WTC11 (cell line): ENCODE data around the gene ALG8. TPM values are rescaled to one million over a fixed set of nuclear protein-coding genes. Genes with fewer than 3 reads are reported as not detected.

Source experiments
- ATAC-seq: fragments of 200-7000 bp; cut with Tn5 transposase; 2 replicates; pipeline ENCODE4 v1.10.0; 2021; ENCODE audit warnings: mild to moderate bottlenecking, moderate library complexity
- CTCF ChIA-PET: fragments of 300-600 bp; sonication (Branson Sonifier 250); formaldehyde crosslinking; loops from one replicate; lab custom pipeline; 2021; ENCODE audit warnings: antibody characterized with exemption; lab: Charles Lee
- POLR2A ChIA-PET: fragments of 350-600 bp; sonication (Branson Sonifier 250); formaldehyde crosslinking; loops from one replicate; lab custom pipeline; 2021; ENCODE audit warnings: antibody characterized with exemption; lab: Charles Lee
- DNase-seq: peaks from one replicate; pipeline ENCODE4 v3.0.0; 2021; ENCODE audit warnings: low spot score
- H3K27ac Mint-ChIP-seq: 2 replicates; pipeline ENCODE4 v1.8.0; 2021; ENCODE audit warnings: mixed read lengths
- H3K27me3 Mint-ChIP-seq: 2 replicates; pipeline ENCODE4 v1.8.0; 2021; ENCODE audit warnings: low read depth, mild to moderate bottlenecking, moderate library complexity, mixed read lengths
- H3K36me3 Mint-ChIP-seq: 2 replicates; pipeline ENCODE4 v1.8.0; 2021; ENCODE audit warnings: mixed read lengths
- H3K4me1 Mint-ChIP-seq: 2 replicates; pipeline ENCODE4 v1.8.0; 2022; ENCODE audit warnings: mixed read lengths
- H3K4me3 Mint-ChIP-seq: 2 replicates; pipeline ENCODE4 v1.8.0; 2021; ENCODE audit warnings: mild to moderate bottlenecking, moderate library complexity, mixed read lengths
- H3K9me3 Mint-ChIP-seq: 2 replicates; pipeline ENCODE4 v1.8.0; 2021; ENCODE audit warnings: mixed read lengths
- CTCF ChIP-seq: fragments of 200-600 bp; IDR thresholded peaks from 2 replicates; pipeline ENCODE4 v1.8.0; 2022; ENCODE audit warnings: antibody characterized with exemption
- E2F4 ChIP-seq: sonication (generic); formaldehyde crosslinking; IDR thresholded peaks from 2 replicates; pipeline ENCODE4 v1.8.1; 2022; ENCODE audit warnings: low read depth, mild to moderate bottlenecking, moderate library complexity, missing genetic modification reagents, borderline replicate concordance
- ETV6 ChIP-seq: sonication (generic); formaldehyde crosslinking; IDR thresholded peaks from 2 replicates; pipeline ENCODE4 v1.8.1; 2022; ENCODE audit warnings: mild to moderate bottlenecking, missing genetic modification reagents
- FOXP1 ChIP-seq: sonication (generic); formaldehyde crosslinking; IDR thresholded peaks from 2 replicates; pipeline ENCODE4 v1.8.0; 2022; ENCODE audit warnings: missing genetic modification reagents, mild to moderate bottlenecking, moderate library complexity, borderline replicate concordance
- GTF2I ChIP-seq: fragments of 250-450 bp; sonication (Bioruptor Pico); conservative IDR thresholded peaks from 2 replicates; pipeline ENCODE4 v1.4.0; 2021; ENCODE audit warnings: mild to moderate bottlenecking
- HMGA2 ChIP-seq: fragments of 250-450 bp; sonication (Bioruptor Pico); IDR thresholded peaks from 2 replicates; pipeline ENCODE4 v1.4.0; 2021; ENCODE audit warnings: mild to moderate bottlenecking, moderate library complexity
- RORB ChIP-seq: fragments of 250-450 bp; sonication (Bioruptor Pico); IDR thresholded peaks from 2 replicates; pipeline ENCODE4 v1.9.0; 2021; ENCODE audit warnings: mild to moderate bottlenecking
- SMAD3 ChIP-seq: sonication (generic); formaldehyde crosslinking; IDR thresholded peaks from 2 replicates; pipeline ENCODE4 v1.8.0; 2022; ENCODE audit warnings: missing genetic modification reagents, mild to moderate bottlenecking, borderline replicate concordance
- USF2 ChIP-seq: sonication (generic); formaldehyde crosslinking; IDR thresholded peaks from 2 replicates; pipeline ENCODE4 v1.8.1; 2023; ENCODE audit warnings: mild to moderate bottlenecking, missing genetic modification reagents, moderate library complexity
- ZNF425 ChIP-seq: fragments of 250-450 bp; sonication (Bioruptor Pico); conservative IDR thresholded peaks from 2 replicates; pipeline ENCODE4 v1.9.0; 2021; ENCODE audit warnings: mild to moderate bottlenecking
- total RNA-seq: library from RNA; stranded (reverse); gene quantifications from 3 replicates; pipeline ENCODE4 v1.2.3, GENCODE V29; 2021
- TF ChIP-seq, protein P1 (sequence below): fragments of 250-450 bp; sonication (Bioruptor Pico); IDR thresholded peaks from 2 replicates; pipeline ENCODE4 v1.9.0; 2021; ENCODE audit warnings: mild to moderate bottlenecking
- TF ChIP-seq, protein P2 (sequence below): fragments of 250-450 bp; sonication (Bioruptor Pico); IDR thresholded peaks from 2 replicates; pipeline ENCODE4 v1.9.0; 2021; ENCODE audit warnings: mild to moderate bottlenecking, borderline replicate concordance

ALG8 gene
- total RNA-seq, 1 experiment from 2014 or later: 63.8 TPM

DNA sequence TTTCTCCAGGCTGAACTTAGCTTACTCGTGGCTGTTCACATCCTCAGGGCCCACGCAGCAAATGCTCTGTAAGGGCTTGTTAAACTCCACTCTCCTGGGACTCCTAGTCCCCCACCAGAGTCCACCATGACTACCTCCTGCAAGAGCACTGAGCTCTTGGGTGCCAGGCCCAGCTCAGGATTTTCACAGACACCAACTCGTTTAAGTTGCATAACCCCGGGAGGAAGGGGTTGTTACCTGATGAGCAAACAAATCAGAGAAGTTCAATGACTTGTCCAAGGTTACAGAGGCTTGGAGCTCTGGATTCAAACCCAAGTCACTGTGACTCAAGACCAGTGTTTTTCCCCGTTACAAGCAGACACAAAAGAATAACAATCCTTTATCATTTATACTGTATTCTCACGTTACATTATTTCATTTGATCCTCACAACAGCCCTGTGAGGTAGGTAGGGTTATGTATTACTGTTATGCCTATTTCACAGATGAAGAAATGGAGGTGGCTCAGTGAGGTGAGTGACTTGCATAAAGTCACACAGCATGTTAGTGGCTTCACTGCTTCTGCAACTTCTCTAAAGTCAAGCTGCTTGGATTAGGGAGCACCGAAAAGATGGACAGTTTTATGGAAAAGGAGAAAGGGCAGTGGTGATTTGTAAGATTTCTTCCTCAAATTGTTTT lies 31.6 kb upstream of the ALG8 start (continued):
- TF ChIP-seq, protein P1, sequence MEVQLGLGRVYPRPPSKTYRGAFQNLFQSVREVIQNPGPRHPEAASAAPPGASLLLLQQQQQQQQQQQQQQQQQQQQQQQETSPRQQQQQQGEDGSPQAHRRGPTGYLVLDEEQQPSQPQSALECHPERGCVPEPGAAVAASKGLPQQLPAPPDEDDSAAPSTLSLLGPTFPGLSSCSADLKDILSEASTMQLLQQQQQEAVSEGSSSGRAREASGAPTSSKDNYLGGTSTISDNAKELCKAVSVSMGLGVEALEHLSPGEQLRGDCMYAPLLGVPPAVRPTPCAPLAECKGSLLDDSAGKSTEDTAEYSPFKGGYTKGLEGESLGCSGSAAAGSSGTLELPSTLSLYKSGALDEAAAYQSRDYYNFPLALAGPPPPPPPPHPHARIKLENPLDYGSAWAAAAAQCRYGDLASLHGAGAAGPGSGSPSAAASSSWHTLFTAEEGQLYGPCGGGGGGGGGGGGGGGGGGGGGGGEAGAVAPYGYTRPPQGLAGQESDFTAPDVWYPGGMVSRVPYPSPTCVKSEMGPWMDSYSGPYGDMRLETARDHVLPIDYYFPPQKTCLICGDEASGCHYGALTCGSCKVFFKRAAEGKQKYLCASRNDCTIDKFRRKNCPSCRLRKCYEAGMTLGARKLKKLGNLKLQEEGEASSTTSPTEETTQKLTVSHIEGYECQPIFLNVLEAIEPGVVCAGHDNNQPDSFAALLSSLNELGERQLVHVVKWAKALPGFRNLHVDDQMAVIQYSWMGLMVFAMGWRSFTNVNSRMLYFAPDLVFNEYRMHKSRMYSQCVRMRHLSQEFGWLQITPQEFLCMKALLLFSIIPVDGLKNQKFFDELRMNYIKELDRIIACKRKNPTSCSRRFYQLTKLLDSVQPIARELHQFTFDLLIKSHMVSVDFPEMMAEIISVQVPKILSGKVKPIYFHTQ (CRISPR knock-in tag): no peak
- TF ChIP-seq ZNF425 (CRISPR knock-in tag): no peak

GRCh38 chr11:78170413-78170812 lies 31.0 kb upstream of the ALG8 start:
- peaks cover 6% of the 10 kb centered on the region; the same call in 1 of the 2 replicates for H3K4me1 Mint-ChIP-seq
- no peak for DNase-seq
- no peaks in the 10 kb centered on the region for H3K9me3 Mint-ChIP-seq
- H3K36me3 Mint-ChIP-seq: peaks cover 4% of the 10 kb centered on the region; the same call in 1 of the 2 replicates
- H3K27ac Mint-ChIP-seq: peak overlapping the region; percentile 64; the same call in 1 of the 2 replicates
- ChIA-PET POLR2A (interaction anchor here (0.9 kb wide), 1 partner anchor 31 kb away, joined by 3 read pairs; the partner anchor contains the start of gene ALG8), CTCF (interaction anchor here (0.6 kb wide), 1 partner anchor 415 kb away, joined by 3 read pairs; no protein-coding TSS in a partner anchor)
- no peak for TF ChIP-seq HMGA2
- ATAC-seq: no peak
- no peaks in the 10 kb centered on the region for H3K27me3 Mint-ChIP-seq
- H3K4me3 Mint-ChIP-seq: no peak overlapping the region

GRCh38 chr11:78168539-78169477 lies 29.4 kb upstream of the ALG8 start:
- ChIA-PET CTCF (interaction anchor here (0.6 to 1.1 kb wide), 3 partner anchors 9 to 931 kb away, joined by 3 to 4 read pairs (median 4); no protein-coding TSS in a partner anchor), POLR2A (no interaction called here)
- no peak for TF ChIP-seq USF2 (CRISPR knock-in tag)
- TF ChIP-seq, protein P2, sequence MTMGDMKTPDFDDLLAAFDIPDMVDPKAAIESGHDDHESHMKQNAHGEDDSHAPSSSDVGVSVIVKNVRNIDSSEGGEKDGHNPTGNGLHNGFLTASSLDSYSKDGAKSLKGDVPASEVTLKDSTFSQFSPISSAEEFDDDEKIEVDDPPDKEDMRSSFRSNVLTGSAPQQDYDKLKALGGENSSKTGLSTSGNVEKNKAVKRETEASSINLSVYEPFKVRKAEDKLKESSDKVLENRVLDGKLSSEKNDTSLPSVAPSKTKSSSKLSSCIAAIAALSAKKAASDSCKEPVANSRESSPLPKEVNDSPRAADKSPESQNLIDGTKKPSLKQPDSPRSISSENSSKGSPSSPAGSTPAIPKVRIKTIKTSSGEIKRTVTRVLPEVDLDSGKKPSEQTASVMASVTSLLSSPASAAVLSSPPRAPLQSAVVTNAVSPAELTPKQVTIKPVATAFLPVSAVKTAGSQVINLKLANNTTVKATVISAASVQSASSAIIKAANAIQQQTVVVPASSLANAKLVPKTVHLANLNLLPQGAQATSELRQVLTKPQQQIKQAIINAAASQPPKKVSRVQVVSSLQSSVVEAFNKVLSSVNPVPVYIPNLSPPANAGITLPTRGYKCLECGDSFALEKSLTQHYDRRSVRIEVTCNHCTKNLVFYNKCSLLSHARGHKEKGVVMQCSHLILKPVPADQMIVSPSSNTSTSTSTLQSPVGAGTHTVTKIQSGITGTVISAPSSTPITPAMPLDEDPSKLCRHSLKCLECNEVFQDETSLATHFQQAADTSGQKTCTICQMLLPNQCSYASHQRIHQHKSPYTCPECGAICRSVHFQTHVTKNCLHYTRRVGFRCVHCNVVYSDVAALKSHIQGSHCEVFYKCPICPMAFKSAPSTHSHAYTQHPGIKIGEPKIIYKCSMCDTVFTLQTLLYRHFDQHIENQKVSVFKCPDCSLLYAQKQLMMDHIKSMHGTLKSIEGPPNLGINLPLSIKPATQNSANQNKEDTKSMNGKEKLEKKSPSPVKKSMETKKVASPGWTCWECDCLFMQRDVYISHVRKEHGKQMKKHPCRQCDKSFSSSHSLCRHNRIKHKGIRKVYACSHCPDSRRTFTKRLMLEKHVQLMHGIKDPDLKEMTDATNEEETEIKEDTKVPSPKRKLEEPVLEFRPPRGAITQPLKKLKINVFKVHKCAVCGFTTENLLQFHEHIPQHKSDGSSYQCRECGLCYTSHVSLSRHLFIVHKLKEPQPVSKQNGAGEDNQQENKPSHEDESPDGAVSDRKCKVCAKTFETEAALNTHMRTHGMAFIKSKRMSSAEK (CRISPR knock-in tag): no peak
- TF ChIP-seq FOXP1: no peak
- TF ChIP-seq ETV6 (CRISPR knock-in tag): no peak
- no peak for TF ChIP-seq E2F4 (CRISPR knock-in tag)
- no peak for TF ChIP-seq SMAD3 (CRISPR knock-in tag)
- TF ChIP-seq GTF2I: no peak
- TF ChIP-seq RORB (CRISPR knock-in tag): no peak
- TF ChIP-seq CTCF: no peak
- no peak for TF ChIP-seq ZNF425 (CRISPR knock-in tag)
- H3K27me3 Mint-ChIP-seq: no peaks in the 10 kb centered on the region
- ATAC-seq (no peak), DNase-seq (no peak)
- H3K36me3 Mint-ChIP-seq: peaks cover 4% of the 10 kb centered on the region; the same call in 1 of the 2 replicates
- H3K4me3 Mint-ChIP-seq: no peak overlapping the region
- no peaks in the 10 kb centered on the region for H3K9me3 Mint-ChIP-seq
- no peak overlapping the region for H3K27ac Mint-ChIP-seq
- peaks cover 6% of the 10 kb centered on the region; the same call in 1 of the 2 replicates for H3K4me1 Mint-ChIP-seq
